PC-9 (cell line): ENCODE results near the gene ZDHHC8. TPM values are rescaled to one million over a fixed set of nuclear protein-coding genes. Genes with fewer than 3 reads are reported as not detected.

Source experiments
- BruUV-seq: library from RNA; stranded (reverse); fragments of 400-500 nt; replicated peaks from 2 replicates; lab custom pipeline; 2021; lab: Mats Ljungman, UMichigan
- CTCF ChIA-PET: fragments of 300-600 bp; sonication (Branson Sonifier 250); formaldehyde crosslinking; loops from one replicate; lab custom pipeline; 2022; ENCODE audit warnings: antibody characterized with exemption; lab: Charles Lee
- POLR2A ChIA-PET: fragments of 300-600 bp; sonication (Branson Sonifier 250); formaldehyde crosslinking; loops from one replicate; lab custom pipeline; 2022; ENCODE audit warnings: antibody characterized with exemption; ENCODE audit not compliant: unreplicated experiment; lab: Charles Lee
- DNase-seq, 2 experiments: peaks; one replicate each; pipeline versions ENCODE4 v3.0.0 to v3.0.0-alpha.2; 2015 to 2022; ENCODE audit warnings: mixed read lengths in 1 of 2
- H2AFZ ChIP-seq: fragments of 200-600 bp; sonication (generic); 2 replicates; pipeline ENCODE4 v1.8.1; 2017; ENCODE audit warnings: antibody characterized with exemption
- H3F3A ChIP-seq: fragments of 200-600 bp; sonication (generic); 2 replicates; pipeline ENCODE4 v1.8.1; 2017; ENCODE audit warnings: antibody characterized with exemption, mild to moderate bottlenecking, low read depth; ENCODE audit not compliant: insufficient read depth
- H3K27ac ChIP-seq: fragments of 200-600 bp; sonication (generic); 2 replicates; pipeline ENCODE4 v1.6.1; 2016; ENCODE audit warnings: mixed run types
- H3K27me3 ChIP-seq: fragments of 200-600 bp; sonication (generic); 2 replicates; pipeline ENCODE4 v1.6.1; 2016; ENCODE audit warnings: low read depth, mixed run types; ENCODE audit not compliant: insufficient read depth
- H3K36me3 ChIP-seq: fragments of 200-600 bp; sonication (generic); 2 replicates; pipeline ENCODE4 v1.6.1; 2016; ENCODE audit warnings: low read depth, mixed run types
- H3K4me1 ChIP-seq: fragments of 200-600 bp; sonication (generic); replicated peaks from 2 replicates; pipeline ENCODE4 v1.6.1; 2016; ENCODE audit warnings: mixed run types; ENCODE audit not compliant: insufficient read depth
- H3K4me2 ChIP-seq: fragments of 200-600 bp; sonication (generic); 2 replicates; pipeline ENCODE4 v1.6.1; 2017; ENCODE audit warnings: mixed run types
- H3K4me3 ChIP-seq: fragments of 200-600 bp; sonication (generic); 2 replicates; pipeline ENCODE4 v1.6.1; 2016; ENCODE audit warnings: mixed run types
- H3K79me2 ChIP-seq: fragments of 200-600 bp; sonication (generic); 2 replicates; pipeline ENCODE4 v1.6.1; 2017; ENCODE audit warnings: low read depth, mixed run types
- H3K9me2 ChIP-seq: fragments of 200-600 bp; sonication (generic); 2 replicates; pipeline ENCODE4 v1.8.1; 2017; ENCODE audit warnings: mild to moderate bottlenecking; ENCODE audit not compliant: insufficient read depth
- H3K9me3 ChIP-seq: fragments of 200-600 bp; sonication (generic); 2 replicates; pipeline ENCODE4 v1.8.1; 2016; ENCODE audit warnings: low read depth; ENCODE audit not compliant: insufficient read depth
- H4K20me1 ChIP-seq: fragments of 200-600 bp; sonication (generic); 2 replicates; pipeline ENCODE4 v1.8.1; 2017; ENCODE audit not compliant: insufficient read depth
- CTCF ChIP-seq: fragments of 200-600 bp; sonication (generic); conservative IDR thresholded peaks from 2 replicates; pipeline ENCODE4 v1.6.1; 2017; ENCODE audit warnings: mixed run types, antibody characterized with exemption, mild to moderate bottlenecking, moderate library complexity
- EZH2 ChIP-seq: fragments of 200-600 bp; sonication (generic); IDR thresholded peaks from 2 replicates; pipeline ENCODE4 v1.8.0; 2017; ENCODE audit warnings: antibody characterized with exemption, low read depth
- intact Hi-C: fragments of 100-400 bp; cut with micrococcal nuclease; formaldehyde crosslinking; loops from one replicate; pipeline ENCODE4 v1.10.0; 2022; ENCODE audit not compliant: unreplicated experiment
- total RNA-seq: library from RNA; stranded (reverse); gene quantifications from 2 replicates; pipeline ENCODE4 v1.2.3, GENCODE V29; 2021

ZDHHC8 gene
- total RNA-seq, 1 experiment from 2014 or later, result 34.4 TPM

GRCh38 chr22:20174785-20175596 lies 43.4 kb downstream of the ZDHHC8 start:
- no peak overlapping the region for H2AFZ ChIP-seq
- POLR2A ChIA-PET, result no interaction called here
- no peak overlapping the region for H3K4me2 ChIP-seq
- H3K27me3 ChIP-seq, result peaks cover 30% of the 10 kb centered on the region
- H3K36me3 ChIP-seq, result no peaks in the 10 kb centered on the region
- H3K79me2 ChIP-seq, result no peaks in the 10 kb centered on the region
- TF ChIP-seq EZH2, result no peak
- no peak; the same call in 1 of the 2 replicates for TF ChIP-seq CTCF
- CTCF ChIA-PET, result no interaction called here
- H3F3A ChIP-seq, result no peaks in the 10 kb centered on the region
- H3K9me2 ChIP-seq, result no peaks in the 10 kb centered on the region
- no TSS peak for BruUV-seq
- no peaks in the 10 kb centered on the region for H3K4me1 ChIP-seq
- no peaks in the 10 kb centered on the region for H4K20me1 ChIP-seq
- H3K9me3 ChIP-seq, result no peaks in the 10 kb centered on the region
- no peak overlapping the region for H3K4me3 ChIP-seq
- intact Hi-C loops, result no loop called here
- H3K27ac ChIP-seq, result no peak overlapping the region
- DNase-seq, result no peak

DNA sequence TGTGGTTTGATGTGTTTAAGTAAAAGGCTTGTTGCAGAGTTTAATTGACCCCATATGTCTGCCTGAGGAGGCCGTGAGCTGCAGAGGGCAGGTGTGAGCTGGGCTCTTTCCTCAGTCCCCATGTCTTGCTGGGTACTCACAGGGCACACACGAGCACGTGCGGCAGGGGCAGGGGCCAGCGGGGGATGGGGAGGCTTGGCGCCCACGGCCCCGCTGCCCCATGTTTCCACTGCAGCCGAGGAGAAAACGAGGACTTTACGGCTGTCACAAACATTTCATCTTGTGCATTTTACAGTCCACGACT lies 43.9 kb downstream of the ZDHHC8 start:
- intact Hi-C loops, result no loop called here
- Histone ChIP-seq H3K4me3 (no peak overlapping the region), H3F3A (no peaks in the 10 kb centered on the region), H3K36me3 (no peaks in the 10 kb centered on the region), H4K20me1 (no peaks in the 10 kb centered on the region), H3K4me2 (no peak overlapping the region), H3K4me1 (no peaks in the 10 kb centered on the region), H3K9me2 (no peaks in the 10 kb centered on the region), H3K27me3 (peaks cover 31% of the 10 kb centered on the region), H3K79me2 (no peaks in the 10 kb centered on the region), H3K9me3 (no peaks in the 10 kb centered on the region), H3K27ac (no peak overlapping the region), H2AFZ (no peak overlapping the region)
- TF ChIP-seq EZH2, result no peak
- no peak for TF ChIP-seq CTCF
- ChIA-PET POLR2A (no interaction called here), CTCF (no interaction called here)
- BruUV-seq, result no TSS peak
- DNase-seq, result no peak

GRCh38 chr22:20176421-20177085 lies 44.9 kb downstream of the ZDHHC8 start:
- ChIA-PET POLR2A (no interaction called here), CTCF (no interaction called here)
- Histone ChIP-seq H3K4me2 (no peak overlapping the region), H3K36me3 (no peaks in the 10 kb centered on the region), H3K79me2 (no peaks in the 10 kb centered on the region), H3K9me2 (no peaks in the 10 kb centered on the region), H3K27me3 (peaks cover 39% of the 10 kb centered on the region), H3F3A (no peaks in the 10 kb centered on the region), H4K20me1 (no peaks in the 10 kb centered on the region), H3K9me3 (no peaks in the 10 kb centered on the region), H3K27ac (no peak overlapping the region), H3K4me1 (no peaks in the 10 kb centered on the region), H2AFZ (no peak overlapping the region), H3K4me3 (no peak overlapping the region)
- BruUV-seq, result no TSS peak
- intact Hi-C loops, result no loop called here
- DNase-seq, result no peak
- TF ChIP-seq EZH2 (no peak), CTCF (no peak)
